ENCODE data around the gene ESR1.
"Not testable (repeated sequence)": the region's sequence is repeated elsewhere in the genome, so short reads cannot be mapped to it uniquely, and the experiment has no call there.

Gene ESR1

GRCh38 chr6:152004896-152005295 lies 197.4 kb downstream of the ESR1 start:
- Mint-ChIP-seq H3K36me3 (ENCODE audit: low read depth) (no peaks in the 10 kb centered on the region), H3K9me3 (no peaks in the 10 kb centered on the region), H3K4me1 (ENCODE audit: low read depth) (no peaks in the 10 kb centered on the region), H3K27ac (no peak overlapping the region), H3K4me3 (no peak overlapping the region), H3K27me3 (ENCODE audit: low read depth) (peaks cover 10% of the 10 kb centered on the region)

GRCh38 chr6:152008779-152009178 lies 201.3 kb downstream of the ESR1 start:
- no peak overlapping the region for H3K4me3 Mint-ChIP-seq
- no peak overlapping the region for H3K27ac Mint-ChIP-seq
- no peaks in the 10 kb centered on the region for H3K36me3 Mint-ChIP-seq (ENCODE audit: low read depth)
- H3K9me3 Mint-ChIP-seq, result no peaks in the 10 kb centered on the region
- peaks cover 6% of the 10 kb centered on the region for H3K27me3 Mint-ChIP-seq (ENCODE audit: low read depth)
- H3K4me1 Mint-ChIP-seq (ENCODE audit: low read depth), result no peaks in the 10 kb centered on the region

GRCh38 chr6:152012227-152012626 lies 204.7 kb downstream of the ESR1 start:
- no peak overlapping the region for H3K27ac Mint-ChIP-seq
- H3K27me3 Mint-ChIP-seq (ENCODE audit: low read depth), result peaks cover 3% of the 10 kb centered on the region
- peaks cover 3% of the 10 kb centered on the region for H3K9me3 Mint-ChIP-seq
- no peak overlapping the region for H3K4me3 Mint-ChIP-seq
- H3K36me3 Mint-ChIP-seq (ENCODE audit: low read depth), result no peaks in the 10 kb centered on the region
- H3K4me1 Mint-ChIP-seq (ENCODE audit: low read depth), result no peaks in the 10 kb centered on the region

- Mint-ChIP-seq H3K36me3 (ENCODE audit: low read depth) (no peaks in the 10 kb centered on the region), H3K27me3 (ENCODE audit: low read depth) (no peaks in the 10 kb centered on the region), H3K4me3 (no peak overlapping the region), H3K9me3 (peaks cover 11% of the 10 kb centered on the region), H3K4me1 (ENCODE audit: low read depth) (no peaks in the 10 kb centered on the region), H3K27ac (no peak overlapping the region)
Measured at GRCh38 chr6:152018876-152019275, 211.4 kb downstream of the ESR1 start.

- H3K9me3 Mint-ChIP-seq, result peaks cover 10% of the 10 kb centered on the region
- H3K36me3 Mint-ChIP-seq (ENCODE audit: low read depth), result no peaks in the 10 kb centered on the region
- peaks cover 2% of the 10 kb centered on the region for H3K4me1 Mint-ChIP-seq (ENCODE audit: low read depth)
Measured at GRCh38 chr6:152022303-152022702, 214.8 kb downstream of the ESR1 start.

GRCh38 chr6:152023613-152024012 lies 216.1 kb downstream of the ESR1 start:
- H3K4me1 Mint-ChIP-seq (ENCODE audit: low read depth), result peaks cover 2% of the 10 kb centered on the region
- no peak overlapping the region for H3K27ac Mint-ChIP-seq
- H3K9me3 Mint-ChIP-seq, result peaks cover 10% of the 10 kb centered on the region
- no peaks in the 10 kb centered on the region for H3K27me3 Mint-ChIP-seq (ENCODE audit: low read depth)
- no peak overlapping the region for H3K4me3 Mint-ChIP-seq
- H3K36me3 Mint-ChIP-seq (ENCODE audit: low read depth), result no peaks in the 10 kb centered on the region

More at GRCh38 chr6:152022303-152022702, 214.8 kb downstream of the ESR1 start:
- Mint-ChIP-seq H3K27ac (no peak overlapping the region), H3K4me3 (no peak overlapping the region), H3K27me3 (ENCODE audit: low read depth) (no peaks in the 10 kb centered on the region)

GRCh38 chr6:152026291-152026690 lies 218.8 kb downstream of the ESR1 start:
- Mint-ChIP-seq H3K27me3 (ENCODE audit: low read depth) (no peaks in the 10 kb centered on the region), H3K4me3 (no peak overlapping the region), H3K9me3 (peaks cover 15% of the 10 kb centered on the region), H3K4me1 (ENCODE audit: low read depth) (peaks cover 2% of the 10 kb centered on the region), H3K27ac (no peak overlapping the region), H3K36me3 (ENCODE audit: low read depth) (no peaks in the 10 kb centered on the region)

- H3K36me3 Mint-ChIP-seq (ENCODE audit: low read depth); H3K27me3 Mint-ChIP-seq (ENCODE audit: low read depth); H3K27ac Mint-ChIP-seq; H3K4me1 Mint-ChIP-seq (ENCODE audit: low read depth); H3K4me3 Mint-ChIP-seq: not testable (repeated sequence)
- H3K9me3 Mint-ChIP-seq, result peaks cover 15% of the 10 kb centered on the region
Measured at GRCh38 chr6:152026744-152027143, 219.3 kb downstream of the ESR1 start.

- H3K27ac Mint-ChIP-seq; H3K4me1 Mint-ChIP-seq (ENCODE audit: low read depth); H3K27me3 Mint-ChIP-seq (ENCODE audit: low read depth); H3K9me3 Mint-ChIP-seq; H3K4me3 Mint-ChIP-seq; H3K36me3 Mint-ChIP-seq (ENCODE audit: low read depth): not testable (repeated sequence)
Measured at GRCh38 chr6:152033765-152034164, 226.3 kb downstream of the ESR1 start.

GRCh38 chr6:152034631-152035030 lies 227.1 kb downstream of the ESR1 start:
- peaks cover 3% of the 10 kb centered on the region for H3K9me3 Mint-ChIP-seq
- H3K36me3 Mint-ChIP-seq (ENCODE audit: low read depth), result no peaks in the 10 kb centered on the region
- no peaks in the 10 kb centered on the region for H3K27me3 Mint-ChIP-seq (ENCODE audit: low read depth)
- H3K27ac Mint-ChIP-seq, result no peak overlapping the region
- no peaks in the 10 kb centered on the region for H3K4me1 Mint-ChIP-seq (ENCODE audit: low read depth)
- no peak overlapping the region for H3K4me3 Mint-ChIP-seq

- no peaks in the 10 kb centered on the region for H3K4me1 Mint-ChIP-seq (ENCODE audit: low read depth)
- no peak overlapping the region for H3K27ac Mint-ChIP-seq
- peaks cover 7% of the 10 kb centered on the region for H3K27me3 Mint-ChIP-seq (ENCODE audit: low read depth)
- H3K36me3 Mint-ChIP-seq (ENCODE audit: low read depth), result no peaks in the 10 kb centered on the region
- no peaks in the 10 kb centered on the region for H3K9me3 Mint-ChIP-seq
- no peak overlapping the region for H3K4me3 Mint-ChIP-seq
Measured at GRCh38 chr6:152046118-152046517, 238.6 kb downstream of the ESR1 start.

- H3K27me3 Mint-ChIP-seq (ENCODE audit: low read depth), result peaks cover 12% of the 10 kb centered on the region
- no peaks in the 10 kb centered on the region for H3K36me3 Mint-ChIP-seq (ENCODE audit: low read depth)
- no peaks in the 10 kb centered on the region for H3K4me1 Mint-ChIP-seq (ENCODE audit: low read depth)
- H3K27ac Mint-ChIP-seq, result no peak overlapping the region
- H3K9me3 Mint-ChIP-seq, result no peaks in the 10 kb centered on the region
- H3K4me3 Mint-ChIP-seq, result no peak overlapping the region
Measured at GRCh38 chr6:152048921-152049320, 241.4 kb downstream of the ESR1 start.

GRCh38 chr6:152049502-152049901 lies 242.0 kb downstream of the ESR1 start:
- Mint-ChIP-seq H3K9me3 (no peaks in the 10 kb centered on the region), H3K4me3 (no peak overlapping the region), H3K27ac (no peak overlapping the region), H3K4me1 (ENCODE audit: low read depth) (no peaks in the 10 kb centered on the region), H3K36me3 (ENCODE audit: low read depth) (no peaks in the 10 kb centered on the region), H3K27me3 (ENCODE audit: low read depth) (peaks cover 12% of the 10 kb centered on the region)

GRCh38 chr6:152050451-152051195 lies 243.1 kb downstream of the ESR1 start:
- no peaks in the 10 kb centered on the region for H3K9me3 Mint-ChIP-seq
- no peak overlapping the region for H3K4me3 Mint-ChIP-seq
- peaks cover 9% of the 10 kb centered on the region for H3K27me3 Mint-ChIP-seq (ENCODE audit: low read depth)
- H3K4me1 Mint-ChIP-seq (ENCODE audit: low read depth), result no peaks in the 10 kb centered on the region
- no peaks in the 10 kb centered on the region for H3K36me3 Mint-ChIP-seq (ENCODE audit: low read depth)
- no peak overlapping the region for H3K27ac Mint-ChIP-seq

- H3K27ac Mint-ChIP-seq, result no peak overlapping the region
- peaks cover 9% of the 10 kb centered on the region for H3K27me3 Mint-ChIP-seq (ENCODE audit: low read depth)
- H3K4me1 Mint-ChIP-seq (ENCODE audit: low read depth), result no peaks in the 10 kb centered on the region
- no peak overlapping the region for H3K4me3 Mint-ChIP-seq
- H3K9me3 Mint-ChIP-seq, result no peaks in the 10 kb centered on the region
- no peaks in the 10 kb centered on the region for H3K36me3 Mint-ChIP-seq (ENCODE audit: low read depth)
Measured at GRCh38 chr6:152052061-152052460, 244.6 kb downstream of the ESR1 start.

GRCh38 chr6:152053332-152053731 lies 245.8 kb downstream of the ESR1 start:
- no peak overlapping the region for H3K27ac Mint-ChIP-seq
- peaks cover 9% of the 10 kb centered on the region for H3K27me3 Mint-ChIP-seq (ENCODE audit: low read depth)
- no peaks in the 10 kb centered on the region for H3K36me3 Mint-ChIP-seq (ENCODE audit: low read depth)
- H3K4me1 Mint-ChIP-seq (ENCODE audit: low read depth), result peaks cover 2% of the 10 kb centered on the region
- H3K9me3 Mint-ChIP-seq, result no peaks in the 10 kb centered on the region
- no peak overlapping the region for H3K4me3 Mint-ChIP-seq

Measured in T-helper 1 cell treated with Interleukin-12 subunit alpha and Interleukin-12 subunit beta and Interleukin-4 antibody, amounts not matched to agents 30 μg/mL and 1 μg/mL, for 36 hours (primary cell).